Activated effector memory CD4-positive, alpha-beta T cell treated with Interleukin-2 at 50 U/mL for 16 hours (primary cell): Measurements from ENCODE around the gene SLC38A7.
"Not testable (repeated sequence)": the region's sequence is repeated elsewhere in the genome, so short reads cannot be mapped to it uniquely, and the experiment has no call there.

Experiments
- DNase-seq: peaks from one replicate; pipeline ENCODE4 v3.0.0-alpha.2; 2020

SLC38A7 gene, protein sequence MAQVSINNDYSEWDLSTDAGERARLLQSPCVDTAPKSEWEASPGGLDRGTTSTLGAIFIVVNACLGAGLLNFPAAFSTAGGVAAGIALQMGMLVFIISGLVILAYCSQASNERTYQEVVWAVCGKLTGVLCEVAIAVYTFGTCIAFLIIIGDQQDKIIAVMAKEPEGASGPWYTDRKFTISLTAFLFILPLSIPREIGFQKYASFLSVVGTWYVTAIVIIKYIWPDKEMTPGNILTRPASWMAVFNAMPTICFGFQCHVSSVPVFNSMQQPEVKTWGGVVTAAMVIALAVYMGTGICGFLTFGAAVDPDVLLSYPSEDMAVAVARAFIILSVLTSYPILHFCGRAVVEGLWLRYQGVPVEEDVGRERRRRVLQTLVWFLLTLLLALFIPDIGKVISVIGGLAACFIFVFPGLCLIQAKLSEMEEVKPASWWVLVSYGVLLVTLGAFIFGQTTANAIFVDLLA

GRCh38 chr16:58684354-58685083, at the start of gene SLC38A7:
Gene SLC38A7, minus strand, starts transcription at chr16:58684770. Its CDS starts 4,644 bp downstream, at chr16:58680126.
- DNase-seq, result peak; percentile 51

DNA sequence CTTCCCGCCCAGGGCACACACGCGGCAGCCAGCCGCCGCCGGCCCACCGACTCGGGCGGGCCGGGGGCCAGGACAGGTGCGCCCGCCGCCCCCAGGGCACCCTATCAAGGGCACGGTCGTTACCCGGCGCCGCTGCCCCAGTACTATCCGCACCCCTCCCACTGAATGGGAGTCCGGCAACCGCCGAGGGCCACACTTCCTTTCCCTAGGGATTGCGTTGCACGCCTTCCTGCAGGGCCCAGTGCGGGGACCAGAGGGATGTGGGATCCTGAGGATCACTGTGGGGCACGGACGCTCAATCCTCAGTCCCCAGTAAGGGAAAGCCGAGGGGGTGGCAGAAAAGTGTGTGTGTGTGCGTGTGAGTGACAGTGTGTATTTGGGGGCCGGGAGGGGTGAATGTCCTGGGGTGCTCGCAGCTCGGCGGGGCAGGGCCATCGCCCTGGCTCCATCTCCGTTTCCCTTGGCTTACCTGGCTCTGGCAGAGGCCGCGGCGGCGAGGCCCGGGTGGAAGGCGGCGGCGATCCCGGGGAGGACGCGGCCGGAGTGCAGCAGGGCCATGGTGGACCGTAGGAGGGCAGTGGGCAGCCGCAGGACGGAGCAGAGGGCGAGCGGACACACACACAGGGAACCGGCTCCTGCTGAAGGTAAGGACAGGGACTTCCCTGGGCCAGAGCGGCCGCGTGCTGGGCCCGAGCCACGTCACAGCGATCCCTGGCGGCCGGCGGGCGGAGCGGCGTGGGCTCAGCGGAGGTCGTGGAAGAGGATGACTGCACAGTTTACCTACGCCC, 49.3 kb upstream of the SLC38A7 start, which contains the start of gene GOT2:
TSS of gene GOT2 (minus strand) at position 646 of the 788 bp plus-strand sequence. CDS start at position 558, 88 bp downstream.
- peak; percentile 74 for DNase-seq

DNA sequence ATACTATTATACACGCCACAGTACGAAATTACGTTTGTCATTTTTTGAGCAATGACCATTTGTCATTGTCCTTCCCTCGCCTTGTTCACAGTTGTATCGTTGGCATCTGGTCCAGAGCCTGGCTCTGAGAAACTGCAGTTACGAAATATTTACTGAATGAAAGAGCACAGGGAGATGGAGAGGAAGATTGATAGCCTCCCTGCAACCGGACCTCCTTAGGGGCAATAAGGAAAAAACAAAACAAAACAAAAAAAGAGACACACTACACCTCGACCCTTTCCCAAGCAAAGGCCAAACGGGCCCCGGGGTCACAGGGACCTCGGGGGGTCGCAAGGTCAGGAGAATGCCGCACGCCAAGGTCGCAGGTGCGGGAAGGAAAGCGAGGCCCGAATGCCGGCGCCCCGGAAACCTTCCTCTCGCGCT, 48.7 kb upstream of the SLC38A7 start:
- DNase-seq, result no peak

- DNase-seq, result no peak
Measured at GRCh38 chr16:58732545-58733247, 48.1 kb upstream of the SLC38A7 start.

DNA sequence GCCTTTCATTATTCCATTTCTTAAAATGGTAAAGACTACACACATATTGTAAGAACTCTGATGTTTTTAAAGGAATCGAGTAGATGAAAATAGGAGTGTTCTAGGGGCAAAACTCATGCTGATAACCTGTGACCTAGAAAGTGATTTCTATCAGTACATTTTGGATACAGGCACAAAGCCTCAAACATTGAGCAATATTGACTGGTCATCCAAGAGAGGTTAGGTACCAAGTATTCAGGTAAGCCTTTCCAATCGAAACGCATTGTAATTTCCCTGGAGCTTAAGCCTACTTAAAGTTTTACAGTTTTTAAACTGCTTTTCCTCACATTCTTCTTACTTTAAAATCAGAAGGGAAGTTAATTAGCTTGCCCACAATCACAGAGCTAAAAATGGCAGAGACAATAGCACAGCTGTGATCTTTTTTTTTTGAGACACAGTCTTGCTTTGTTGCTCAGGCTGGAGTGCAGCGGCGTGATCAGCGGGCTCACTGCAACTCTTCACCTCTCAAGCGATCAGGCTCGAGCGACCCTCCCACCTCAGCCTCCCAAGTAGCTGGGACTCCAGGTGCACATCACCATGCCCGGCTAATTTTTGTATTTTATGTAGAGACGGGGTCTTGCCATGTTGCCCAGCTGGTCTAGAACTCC, 46.3 kb upstream of the SLC38A7 start:
- no peak for DNase-seq

- DNase-seq, result no peak
Measured at GRCh38 chr16:58727796-58728568, 43.4 kb upstream of the SLC38A7 start.

GRCh38 chr16:58727028-58727781, 42.6 kb upstream of the SLC38A7 start:
- no peak for DNase-seq

GRCh38 chr16:58723109-58723508, 38.5 kb upstream of the SLC38A7 start:
- DNase-seq, result no peak

GRCh38 chr16:58717994-58718393, 33.4 kb upstream of the SLC38A7 start:
- no peak for DNase-seq

DNA sequence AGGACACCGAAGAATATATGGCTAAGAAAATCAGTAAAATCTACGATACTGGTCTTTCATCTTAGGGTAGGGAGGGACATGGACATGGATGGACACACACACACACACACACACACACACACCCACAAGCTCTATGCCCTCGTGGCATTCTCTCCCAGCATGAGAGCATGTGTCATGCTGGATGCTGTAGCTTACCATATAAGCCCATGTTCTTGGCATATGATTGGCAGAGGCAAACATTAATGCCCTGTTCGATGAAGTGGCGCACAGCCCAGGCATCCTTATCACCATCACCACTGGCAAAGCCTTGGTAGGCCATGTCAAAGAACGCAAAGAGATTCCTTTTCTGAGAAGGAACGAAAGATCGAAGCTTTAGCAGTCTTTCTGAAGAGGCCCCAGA, 31.9 kb upstream of the SLC38A7 start:
- no peak for DNase-seq

GRCh38 chr16:58713742-58714141, 29.2 kb upstream of the SLC38A7 start:
- no peak for DNase-seq

DNA sequence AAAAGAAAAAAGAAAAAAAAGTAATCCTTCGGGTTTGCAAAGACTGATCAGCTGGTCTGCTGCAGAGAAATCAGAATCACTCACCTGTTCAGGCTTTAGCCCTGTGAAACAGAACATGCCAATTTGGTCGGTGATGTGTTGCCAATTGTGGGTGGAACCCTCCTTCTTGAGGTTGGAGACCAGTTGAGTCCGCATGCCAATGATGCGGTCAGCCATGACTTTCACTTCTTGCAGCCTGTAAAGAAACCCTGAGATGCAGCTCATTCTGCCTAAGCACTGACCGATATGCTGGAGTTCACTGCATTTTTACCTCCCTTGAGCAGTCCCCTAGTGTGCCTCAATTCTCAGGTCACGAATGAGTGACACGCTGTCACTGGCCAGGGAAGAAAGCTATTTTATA, 24.8 kb upstream of the SLC38A7 start:
- DNase-seq, result no peak

- no peak for DNase-seq
Measured at GRCh38 chr16:58699151-58699550, 14.6 kb upstream of the SLC38A7 start.

DNA sequence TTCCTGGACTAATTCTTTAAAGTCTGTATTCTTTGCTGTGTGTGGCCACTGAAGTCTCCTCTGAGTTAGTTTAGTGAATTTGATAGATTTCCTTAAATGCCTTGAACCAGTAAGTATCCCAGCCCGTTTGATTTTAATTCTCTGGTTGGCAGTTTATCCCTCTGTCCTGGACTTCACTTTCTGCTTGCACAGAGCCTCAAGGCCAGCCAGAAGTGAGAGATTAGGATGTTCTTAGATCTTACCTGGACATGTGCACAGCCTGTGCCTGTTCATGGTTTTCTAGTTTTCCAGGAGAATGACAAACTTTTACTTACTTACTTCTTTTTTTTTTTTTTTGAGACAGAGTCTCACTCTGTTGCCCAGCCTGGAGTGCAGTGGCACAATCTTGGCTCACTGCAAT, 10.8 kb upstream of the SLC38A7 start:
- no peak for DNase-seq

DNA sequence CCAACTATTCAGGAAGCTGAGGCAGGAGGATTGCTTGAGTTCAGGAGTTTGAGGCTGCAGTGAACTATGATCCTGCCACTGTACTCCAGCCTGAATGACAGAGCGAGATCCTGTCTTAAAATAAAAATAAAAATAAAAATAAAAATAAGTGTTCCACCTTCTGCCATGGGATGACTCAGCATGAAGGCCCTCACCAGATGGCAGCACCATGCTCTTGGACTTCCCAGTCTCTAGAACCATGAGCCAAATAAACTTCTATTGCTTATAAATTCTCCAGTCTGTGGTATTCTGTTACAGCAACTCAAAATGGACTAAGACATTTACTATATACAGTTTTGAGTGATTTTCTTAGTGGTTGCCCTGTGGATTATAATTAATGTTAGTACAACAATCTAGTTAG, 7.9 kb upstream of the SLC38A7 start:
- DNase-seq, result no peak

DNA sequence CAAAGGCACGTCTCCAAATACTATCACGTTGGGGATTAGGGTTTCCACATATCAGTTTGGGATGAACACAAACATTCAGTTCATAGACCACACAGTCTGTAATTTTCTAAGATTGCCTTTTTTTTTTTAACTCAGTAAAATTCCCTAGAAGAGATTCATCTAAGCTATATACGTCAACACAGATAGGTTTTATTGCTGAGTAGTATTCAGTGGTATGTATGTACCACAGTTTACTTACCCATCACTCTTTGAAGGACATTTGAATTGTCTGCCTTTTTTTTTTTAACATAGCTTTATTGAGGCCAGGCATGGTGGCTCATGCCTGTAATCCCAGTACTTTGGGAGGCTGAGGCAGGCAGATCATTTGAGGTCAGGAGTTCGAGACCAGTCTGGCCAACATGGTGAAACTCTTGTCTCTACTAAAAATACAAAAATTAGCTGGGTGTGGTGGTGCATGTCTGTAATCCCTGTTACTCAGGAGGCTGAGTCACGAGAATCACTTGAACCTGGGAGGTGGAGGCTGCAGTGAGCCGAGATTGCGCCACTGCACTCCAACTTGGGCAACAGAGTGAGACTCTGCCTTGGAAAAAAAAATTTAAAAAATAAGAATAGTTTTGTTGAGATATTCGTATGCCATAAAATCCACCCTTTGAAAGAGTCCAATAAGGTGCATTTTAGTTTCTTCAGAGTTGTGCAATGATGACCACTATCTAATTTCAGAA, 2.6 kb upstream of the SLC38A7 start:
- not testable (repeated sequence) for DNase-seq

DNA sequence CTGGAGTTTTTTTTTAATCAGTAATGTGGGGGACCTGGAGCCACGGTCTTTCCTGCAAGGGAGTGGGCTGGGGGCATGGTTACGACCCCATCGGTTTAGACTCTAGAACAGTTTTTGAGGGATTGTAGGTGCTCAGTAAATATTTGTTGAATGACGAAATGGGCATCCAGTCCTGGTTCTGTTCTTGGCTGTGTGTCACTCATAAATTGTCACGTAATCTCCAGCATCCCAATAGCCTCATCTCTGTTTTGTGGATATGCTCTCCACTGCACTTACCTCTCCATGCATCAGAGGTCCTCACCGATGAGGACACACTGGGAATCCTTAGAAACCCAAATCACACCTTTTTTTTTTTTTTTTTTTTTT, 497 bp upstream of the SLC38A7 start:
- no peak for DNase-seq

DNA sequence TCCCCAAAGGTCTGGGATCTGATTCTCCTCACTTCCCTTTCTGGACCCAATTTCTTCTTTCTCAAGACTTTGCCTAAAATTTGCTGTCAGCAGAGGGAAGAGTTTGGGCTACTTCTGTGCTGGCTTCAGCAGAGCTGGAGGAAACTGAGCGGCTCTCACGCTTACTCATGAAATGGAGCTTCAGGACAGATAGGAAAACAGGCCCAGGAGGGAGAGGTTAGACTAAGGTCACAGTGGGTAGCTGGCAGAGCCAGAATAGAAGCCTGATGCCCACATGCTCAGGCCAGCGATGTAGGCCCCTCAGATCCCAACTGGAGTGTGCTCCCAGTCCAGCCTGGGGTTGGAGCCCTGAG, 593 bp downstream of the SLC38A7 start:
- no peak for DNase-seq

DNA sequence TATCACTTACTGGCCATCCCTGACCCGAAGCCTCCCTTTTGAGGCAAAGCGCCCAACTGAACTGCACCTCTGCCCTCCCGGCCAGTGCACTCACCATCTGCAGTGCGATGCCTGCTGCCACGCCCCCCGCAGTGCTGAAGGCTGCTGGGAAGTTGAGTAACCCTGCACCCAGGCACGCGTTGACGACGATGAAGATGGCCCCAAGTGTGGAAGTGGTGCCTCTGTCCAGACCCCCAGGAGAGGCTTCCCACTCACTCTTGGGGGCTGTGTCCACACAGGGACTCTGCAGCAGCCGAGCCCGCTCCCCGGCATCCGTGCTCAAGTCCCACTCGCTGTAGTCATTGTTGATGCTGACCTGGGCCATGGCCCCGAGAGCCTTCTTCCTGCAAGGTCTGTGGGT, 4.8 kb downstream of the SLC38A7 start:
- no peak for DNase-seq

DNA sequence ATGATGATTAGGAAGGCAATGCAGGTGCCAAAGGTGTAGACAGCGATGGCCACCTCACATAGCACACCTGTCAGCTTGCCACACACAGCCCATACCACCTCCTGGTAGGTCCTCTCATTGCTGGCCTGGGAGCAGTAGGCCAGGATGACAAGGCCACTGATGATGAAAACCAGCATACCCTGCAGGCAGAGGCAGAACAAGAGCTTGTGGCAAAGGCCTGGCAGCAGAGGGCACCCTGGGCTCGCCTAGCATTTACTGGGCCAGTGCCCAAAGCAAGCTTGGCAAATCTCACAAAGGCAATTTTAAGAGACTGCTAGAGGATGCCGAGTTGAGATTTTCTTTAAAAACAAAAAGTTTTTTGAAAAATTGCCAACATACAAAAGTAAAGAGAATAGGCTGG, 5.9 kb downstream of the SLC38A7 start:
- DNase-seq, result no peak
